WERI-Rb-1 (cell line): ENCODE data around the gene ZNRF1.

Experiments used
- DNase-seq: peaks from one replicate; pipeline ENCODE4 v3.0.0-alpha.2; 2020
- H3K27ac ChIP-seq: fragments of 250-450 bp; sonication (Bioruptor Pico); 2 replicates; pipeline ENCODE4 v1.5.1; 2020; ENCODE audit warnings: mild to moderate bottlenecking, moderate library complexity
- H3K27me3 ChIP-seq: fragments of 250-450 bp; sonication (Bioruptor Pico); 2 replicates; pipeline ENCODE4 v1.5.1; 2021; ENCODE audit warnings: mild to moderate bottlenecking, low read depth, moderate library complexity; ENCODE audit not compliant: insufficient read depth, severe bottlenecking
- H3K36me3 ChIP-seq: fragments of 250-450 bp; sonication (Bioruptor Pico); 2 replicates; pipeline ENCODE4 v1.5.1; 2020; ENCODE audit warnings: mild to moderate bottlenecking, moderate library complexity
- H3K4me3 ChIP-seq: 2 replicates; pipeline ENCODE4 v1.5.1; 2011; ENCODE audit warnings: low read depth, mild to moderate bottlenecking, control low read depth, low read length
- H3K9me3 ChIP-seq: fragments of 250-450 bp; sonication (Bioruptor Pico); 2 replicates; pipeline ENCODE4 v1.5.1; 2021; ENCODE audit warnings: mild to moderate bottlenecking, moderate library complexity; ENCODE audit not compliant: severe bottlenecking
- CTCF ChIP-seq: IDR thresholded peaks from 2 replicates; pipeline ENCODE4 v1.5.1; 2011; ENCODE audit warnings: low read depth, mild to moderate bottlenecking, control low read depth, inconsistent platforms, low read length

The ZNRF1 gene

GRCh38 chr16:75130150-75130771, 131.4 kb downstream of the ZNRF1 start:
- Histone ChIP-seq H3K27ac (no peak overlapping the region), H3K4me3 (no peak overlapping the region), H3K36me3 (no peaks in the 10 kb centered on the region), H3K27me3 (no peaks in the 10 kb centered on the region), H3K9me3 (peaks cover 10% of the 10 kb centered on the region)
- peak; percentile 25 for DNase-seq
- peak; percentile 30; the same call in 1 of the 2 replicates for TF ChIP-seq CTCF

GRCh38 chr16:75131081-75131480, 132.3 kb downstream of the ZNRF1 start:
- Histone ChIP-seq H3K4me3 (no peak overlapping the region), H3K27ac (no peak overlapping the region), H3K9me3 (peaks cover 10% of the 10 kb centered on the region), H3K36me3 (no peaks in the 10 kb centered on the region), H3K27me3 (no peaks in the 10 kb centered on the region)
- TF ChIP-seq CTCF, result no peak
- DNase-seq, result no peak

- TF ChIP-seq CTCF, result no peak
- H3K27ac ChIP-seq, result no peak overlapping the region
- H3K27me3 ChIP-seq, result no peaks in the 10 kb centered on the region
- DNase-seq, result no peak
- H3K9me3 ChIP-seq, result no peaks in the 10 kb centered on the region
- no peak overlapping the region for H3K4me3 ChIP-seq
- H3K36me3 ChIP-seq, result no peaks in the 10 kb centered on the region
These were observed 139.4 kb downstream of the ZNRF1 start for GRCh38 chr16:75138233-75138632.

GRCh38 chr16:75138636-75139035, 139.8 kb downstream of the ZNRF1 start:
- no peak for TF ChIP-seq CTCF
- H3K27me3 ChIP-seq, result no peaks in the 10 kb centered on the region
- DNase-seq, result no peak
- no peaks in the 10 kb centered on the region for H3K9me3 ChIP-seq
- no peaks in the 10 kb centered on the region for H3K36me3 ChIP-seq
- H3K4me3 ChIP-seq, result no peak overlapping the region
- no peak overlapping the region for H3K27ac ChIP-seq

GRCh38 chr16:75139498-75139897, 140.7 kb downstream of the ZNRF1 start:
- Histone ChIP-seq H3K36me3 (no peaks in the 10 kb centered on the region), H3K27ac (no peak overlapping the region), H3K27me3 (no peaks in the 10 kb centered on the region), H3K4me3 (no peak overlapping the region), H3K9me3 (no peaks in the 10 kb centered on the region)
- no peak for TF ChIP-seq CTCF
- no peak for DNase-seq

GRCh38 chr16:75143941-75144340, 145.1 kb downstream of the ZNRF1 start:
- Histone ChIP-seq H3K27ac (no peak overlapping the region), H3K27me3 (no peaks in the 10 kb centered on the region), H3K4me3 (no peak overlapping the region), H3K9me3 (peaks cover 3% of the 10 kb centered on the region), H3K36me3 (no peaks in the 10 kb centered on the region)
- DNase-seq, result no peak
- no peak for TF ChIP-seq CTCF
